Measurements from ENCODE around the gene ZC3H11A. TPM values are rescaled to one million over a fixed set of nuclear protein-coding genes. Genes with fewer than 3 reads are reported as not detected.

The ZC3H11A gene
- polyA plus RNA-seq, 1 donor (not counting 4 experiments of a cell fraction or from before 2014, with no cell fraction given) = 83.4 TPM

DNA sequence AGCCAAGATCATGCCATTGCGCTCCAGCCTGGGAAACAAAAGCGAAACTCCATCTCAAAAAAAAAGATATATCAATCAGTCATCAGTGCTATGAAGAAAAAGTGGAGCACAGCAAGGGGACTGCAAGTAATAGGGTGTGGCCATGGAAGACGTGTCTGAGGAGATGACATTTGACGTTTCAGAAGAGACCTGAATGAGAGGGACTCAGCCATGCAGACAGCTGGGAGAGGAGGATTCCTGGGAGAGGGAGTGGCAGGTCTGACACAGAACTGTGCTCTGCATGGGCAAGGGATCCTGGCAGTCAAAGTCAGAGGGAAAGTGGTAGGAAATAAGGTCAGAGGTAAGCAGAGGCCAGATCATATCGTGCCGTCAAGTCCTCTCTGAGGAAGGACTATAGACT lies 27.2 kb upstream of the ZC3H11A start:
- Histone ChIP-seq H3K79me2 (ENCODE audit: control insufficient read depth, insufficient read depth, low read length) (no peaks in the 10 kb centered on the region), H3K9me3 (ENCODE audit: control insufficient read depth, low read depth, low read length) (no peaks in the 10 kb centered on the region), H3K27ac (ENCODE audit: control insufficient read depth, insufficient read depth, low read length) (peak overlapping the region; percentile 87), H3K4me2 (ENCODE audit: control insufficient read depth, extremely low read depth, insufficient read depth, low read depth, low read length) (peak overlapping the region; percentile 37), H3K9ac (ENCODE audit: control insufficient read depth, extremely low read depth, insufficient read depth, low read length) (peak overlapping the region; percentile 60), H3K4me3 (ENCODE audit: control insufficient read depth in 2 of 3, extremely low read depth in 1 of 3, insufficient read depth in 2 of 3, low read depth in 1 of 3, low read length in 3 of 3) (no peak overlapping the region), H2AFZ (ENCODE audit: control insufficient read depth, low read length) (peak overlapping the region; percentile 81), H3K4me1 (ENCODE audit: control insufficient read depth, extremely low read depth, insufficient read depth, low read length) (peaks cover 17% of the 10 kb centered on the region), H3K9me1 (ENCODE audit: control insufficient read depth, extremely low read depth, insufficient read depth, low read length) (no peaks in the 10 kb centered on the region), H3K36me3 (ENCODE audit: control insufficient read depth in 2 of 2, extremely low read depth in 1 of 2, insufficient read depth in 2 of 2, low read length in 2 of 2) (no peaks in the 10 kb centered on the region), H3K27me3 (ENCODE audit: control insufficient read depth, extremely low read depth, insufficient read depth, low read length) (no peaks in the 10 kb centered on the region), H4K20me1 (ENCODE audit: control insufficient read depth, extremely low read depth, insufficient read depth, low read length) (no peaks in the 10 kb centered on the region)
- TF ChIP-seq, protein P1, sequence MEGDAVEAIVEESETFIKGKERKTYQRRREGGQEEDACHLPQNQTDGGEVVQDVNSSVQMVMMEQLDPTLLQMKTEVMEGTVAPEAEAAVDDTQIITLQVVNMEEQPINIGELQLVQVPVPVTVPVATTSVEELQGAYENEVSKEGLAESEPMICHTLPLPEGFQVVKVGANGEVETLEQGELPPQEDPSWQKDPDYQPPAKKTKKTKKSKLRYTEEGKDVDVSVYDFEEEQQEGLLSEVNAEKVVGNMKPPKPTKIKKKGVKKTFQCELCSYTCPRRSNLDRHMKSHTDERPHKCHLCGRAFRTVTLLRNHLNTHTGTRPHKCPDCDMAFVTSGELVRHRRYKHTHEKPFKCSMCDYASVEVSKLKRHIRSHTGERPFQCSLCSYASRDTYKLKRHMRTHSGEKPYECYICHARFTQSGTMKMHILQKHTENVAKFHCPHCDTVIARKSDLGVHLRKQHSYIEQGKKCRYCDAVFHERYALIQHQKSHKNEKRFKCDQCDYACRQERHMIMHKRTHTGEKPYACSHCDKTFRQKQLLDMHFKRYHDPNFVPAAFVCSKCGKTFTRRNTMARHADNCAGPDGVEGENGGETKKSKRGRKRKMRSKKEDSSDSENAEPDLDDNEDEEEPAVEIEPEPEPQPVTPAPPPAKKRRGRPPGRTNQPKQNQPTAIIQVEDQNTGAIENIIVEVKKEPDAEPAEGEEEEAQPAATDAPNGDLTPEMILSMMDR (optimal IDR thresholded peaks at IDR 0.05 in 1 of 3, IDR thresholded peaks at IDR 0.05 in 1 of 3, conservative IDR thresholded peaks at IDR 0.05 in 1 of 3; ENCODE audit: extremely low read depth in 1 of 3, insufficient read depth in 2 of 3, low read length in 3 of 3) = no peak
- TF ChIP-seq EZH2 (IDR thresholded peaks at IDR 0.05; ENCODE audit: low read length) = no peak
- peak; percentile 21 for DNase-seq (ENCODE audit: low read depth, low spot score)
- dilution Hi-C loops (cut with MboI; ENCODE audit: extremely low pct_ligation_motif_present, low sequenced_read_pairs) = no loop called here
- FAIRE-seq = peak; percentile 51

- TF ChIP-seq, protein P1 (optimal IDR thresholded peaks at IDR 0.05 in 1 of 3, IDR thresholded peaks at IDR 0.05 in 1 of 3, conservative IDR thresholded peaks at IDR 0.05 in 1 of 3; ENCODE audit: extremely low read depth in 1 of 3, insufficient read depth in 2 of 3, low read length in 3 of 3) = no peak
- TF ChIP-seq EZH2 (IDR thresholded peaks at IDR 0.05; ENCODE audit: low read length) = no peak
- Histone ChIP-seq H3K79me2 (ENCODE audit: control insufficient read depth, insufficient read depth, low read length) (no peaks in the 10 kb centered on the region), H3K9ac (ENCODE audit: control insufficient read depth, extremely low read depth, insufficient read depth, low read length) (peak overlapping the region; percentile 60), H3K9me3 (ENCODE audit: control insufficient read depth, low read depth, low read length) (no peaks in the 10 kb centered on the region), H3K36me3 (ENCODE audit: control insufficient read depth in 2 of 2, extremely low read depth in 1 of 2, insufficient read depth in 2 of 2, low read length in 2 of 2) (no peaks in the 10 kb centered on the region), H3K27me3 (ENCODE audit: control insufficient read depth, extremely low read depth, insufficient read depth, low read length) (no peaks in the 10 kb centered on the region), H3K27ac (ENCODE audit: control insufficient read depth, insufficient read depth, low read length) (peak overlapping the region; percentile 87), H3K9me1 (ENCODE audit: control insufficient read depth, extremely low read depth, insufficient read depth, low read length) (no peaks in the 10 kb centered on the region), H3K4me2 (ENCODE audit: control insufficient read depth, extremely low read depth, insufficient read depth, low read depth, low read length) (peak overlapping the region; percentile 34), H3K4me1 (ENCODE audit: control insufficient read depth, extremely low read depth, insufficient read depth, low read length) (peaks cover 17% of the 10 kb centered on the region), H4K20me1 (ENCODE audit: control insufficient read depth, extremely low read depth, insufficient read depth, low read length) (no peaks in the 10 kb centered on the region), H3K4me3 (ENCODE audit: control insufficient read depth in 2 of 3, extremely low read depth in 1 of 3, insufficient read depth in 2 of 3, low read depth in 1 of 3, low read length in 3 of 3) (no peak overlapping the region), H2AFZ (ENCODE audit: control insufficient read depth, low read length) (peak overlapping the region; percentile 54)
- FAIRE-seq = peak; percentile 89
- dilution Hi-C loops (cut with MboI; ENCODE audit: extremely low pct_ligation_motif_present, low sequenced_read_pairs) = no loop called here
- peak; percentile 89 for DNase-seq (ENCODE audit: low read depth, low spot score)
These were observed 25.7 kb upstream of the ZC3H11A start for GRCh38 chr1:203769505-203770343.

Measured in keratinocyte (primary cell).